ENCODE results near the gene FXYD1. TPM values are rescaled to one million over a fixed set of nuclear protein-coding genes. Genes with fewer than 3 reads are reported as not detected.

FXYD1 gene
- polyA plus RNA-seq, 12 donors, result 102 to 315 (median 204) TPM; not detected in 1

DNA sequence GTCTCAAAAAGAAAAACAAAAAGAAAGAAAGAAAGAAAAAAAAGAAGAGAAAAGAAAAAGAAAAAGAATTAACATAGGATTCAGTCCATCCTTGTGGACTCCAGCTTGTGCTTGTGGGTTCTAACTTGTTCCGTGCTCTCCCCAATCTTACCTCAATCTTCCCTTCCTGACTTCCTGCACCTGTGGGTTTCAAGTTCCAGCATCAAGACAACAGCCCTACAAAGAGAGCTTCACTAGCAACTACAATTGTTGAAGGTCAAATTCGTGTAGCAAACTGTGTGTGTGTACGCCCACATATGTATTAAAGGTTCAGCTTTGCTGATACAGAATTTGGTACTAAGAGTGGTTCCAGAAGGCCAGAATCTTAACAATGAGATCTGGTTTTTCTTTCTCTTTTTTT is 41.2 kb downstream of the FXYD1 start:
- no peak for DNase-seq

DNA sequence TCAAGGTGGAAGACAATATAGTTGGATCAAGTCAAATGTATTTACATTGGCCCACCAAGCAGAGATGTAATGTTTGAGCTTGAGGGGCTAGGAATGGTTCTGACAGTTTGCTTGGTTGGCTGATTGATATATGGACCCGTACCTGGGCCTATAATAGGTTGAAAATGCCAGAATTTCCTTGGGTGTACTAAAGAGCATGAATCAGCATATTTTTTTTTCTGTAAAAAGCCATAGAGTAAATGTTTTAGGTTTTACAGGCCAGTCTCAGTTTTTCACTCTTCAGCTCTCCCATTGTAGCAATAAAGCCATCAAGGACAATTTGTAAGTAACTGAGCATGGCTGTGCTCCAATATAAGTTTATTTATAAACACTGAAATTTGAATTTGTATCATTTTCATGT is 42.8 kb downstream of the FXYD1 start:
- no peak for DNase-seq

DNA sequence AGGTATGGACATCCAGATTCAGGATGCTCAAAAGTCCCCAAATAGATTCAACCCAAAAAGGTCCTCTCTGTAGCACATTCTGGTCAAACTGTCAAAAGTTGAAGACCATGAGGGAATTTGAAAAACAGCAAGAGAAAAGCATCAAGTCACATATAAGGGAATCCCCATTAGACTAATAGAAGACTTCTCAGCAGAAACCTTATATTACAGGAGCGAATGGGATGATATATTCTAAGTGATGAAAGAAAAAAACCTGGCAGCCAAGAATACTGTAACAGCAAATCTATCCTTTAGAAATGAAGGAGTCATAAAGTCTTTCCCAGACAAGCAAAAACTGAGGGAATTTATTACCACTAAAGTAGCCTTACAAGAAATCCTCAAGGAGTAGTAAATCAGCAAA is 45.6 kb downstream of the FXYD1 start:
- DNase-seq, result no peak

DNA sequence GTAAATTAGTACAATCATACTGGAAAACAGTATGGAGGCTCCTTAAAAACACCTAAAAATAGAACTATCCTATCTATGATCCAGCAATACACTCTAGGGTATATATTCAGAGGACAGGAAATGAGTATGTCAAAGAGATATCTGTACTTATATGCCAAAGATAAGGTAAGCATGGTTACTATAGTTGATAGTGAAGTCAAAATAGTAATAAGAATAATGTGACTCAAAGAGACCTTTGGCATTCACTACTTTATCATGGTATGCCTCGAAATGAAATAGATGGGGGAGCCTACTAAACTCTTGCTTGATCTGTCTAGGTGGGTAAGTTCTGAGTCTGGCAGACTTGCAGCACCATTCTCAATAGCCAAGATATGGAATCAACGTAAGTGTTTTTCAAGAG is 46.3 kb downstream of the FXYD1 start:
- DNase-seq, result no peak

Other genes with a start within 250 kb of the FXYD1 start
- 1 to 10 TPM in 10 of 12 donors, not detected in 2; 3.3 to 7.3 (median 4.0) TPM for gene ZNF30, start 211.9 kb upstream of the FXYD1 start, polyA plus RNA-seq (ENCODE audit: insufficient read length in 12 of 12)
- 1 to 10 TPM in 10 of 12 donors, not detected in 2; 2.5 to 3.8 (median 3.2) TPM for gene ZNF792, start 174.6 kb upstream of the FXYD1 start, polyA plus RNA-seq (ENCODE audit: insufficient read length in 12 of 12)
- gene GRAMD1A, start 138.5 kb upstream of the FXYD1 start, polyA plus RNA-seq (ENCODE audit: insufficient read length in 12 of 12), result 10 to 100 TPM in 11 of 12 donors, not detected in 1; 30.1 to 70.3 (median 37.0) TPM
- 1 to 10 TPM in 11 of 12 donors, not detected in 1; 2.1 to 7.4 (median 5.4) TPM for gene SCN1B, start 108.4 kb upstream of the FXYD1 start, polyA plus RNA-seq (ENCODE audit: insufficient read length in 12 of 12)
- 10 to 100 TPM in 1 of 12 donors, 1 to 10 TPM in 2, under 1 TPM in 7, not detected in 2; 0.11 to 57.4 (median 0.41) TPM for gene HPN, start 97.1 kb upstream of the FXYD1 start, polyA plus RNA-seq (ENCODE audit: insufficient read length in 12 of 12)
- 100 to 1,000 TPM in 1 of 12 donors, 10 to 100 TPM in 2, 1 to 10 TPM in 3, under 1 TPM in 4, not detected in 2; 0.26 to 316 (median 1.2) TPM for gene FXYD3, start 23.0 kb upstream of the FXYD1 start, polyA plus RNA-seq (ENCODE audit: insufficient read length in 12 of 12)
- 10 to 100 TPM in 7 of 12 donors, 1 to 10 TPM in 4, not detected in 1; 8.0 to 14.6 (median 12.0) TPM for gene LGI4, start 3.8 kb upstream of the FXYD1 start, polyA plus RNA-seq (ENCODE audit: insufficient read length in 12 of 12)
- gene FXYD7, start 4.4 kb downstream of the FXYD1 start, polyA plus RNA-seq (ENCODE audit: insufficient read length in 12 of 12), result 1 to 10 TPM in 5 of 12 donors, under 1 TPM in 5, not detected in 2; 0.53 to 2.2 (median 1.1) TPM
- gene FXYD5, start 15.9 kb downstream of the FXYD1 start, polyA plus RNA-seq (ENCODE audit: insufficient read length in 12 of 12), result 10 to 100 TPM in 11 of 12 donors, not detected in 1; 15.6 to 81.8 (median 18.8) TPM
- gene FAM187B, start 89.9 kb downstream of the FXYD1 start, polyA plus RNA-seq (ENCODE audit: insufficient read length in 12 of 12), result not detected
- gene LSR, start 110.2 kb downstream of the FXYD1 start, polyA plus RNA-seq (ENCODE audit: insufficient read length in 12 of 12), result 10 to 100 TPM in 3 of 12 donors, 1 to 10 TPM in 8, not detected in 1; 1.9 to 27.8 (median 5.0) TPM
- 100 to 1,000 TPM in 6 of 12 donors, 10 to 100 TPM in 5, not detected in 1; 91.0 to 157 (median 104) TPM for gene USF2, start 130.1 kb downstream of the FXYD1 start, polyA plus RNA-seq (ENCODE audit: insufficient read length in 12 of 12)
- under 1 TPM in 6 of 12 donors, not detected in 6; 0.09 to 0.32 (median 0.14) TPM for gene HAMP, start 143.7 kb downstream of the FXYD1 start, polyA plus RNA-seq (ENCODE audit: insufficient read length in 12 of 12)
- gene MAG, start 153.3 kb downstream of the FXYD1 start, polyA plus RNA-seq (ENCODE audit: insufficient read length in 12 of 12), result 1 to 10 TPM in 2 of 12 donors, under 1 TPM in 6, not detected in 4; 0.11 to 1.3 (median 0.37) TPM
- gene CD22, start 190.4 kb downstream of the FXYD1 start, polyA plus RNA-seq (ENCODE audit: insufficient read length in 12 of 12), result 1 to 10 TPM in 3 of 12 donors, under 1 TPM in 7, not detected in 2; 0.34 to 7.6 (median 0.60) TPM
- gene FFAR1, start 209.1 kb downstream of the FXYD1 start, polyA plus RNA-seq (ENCODE audit: insufficient read length in 12 of 12), result under 1 TPM in 1 of 12 donors, not detected in 11; 0.12 TPM
- gene FFAR3, start 219.6 kb downstream of the FXYD1 start, polyA plus RNA-seq (ENCODE audit: insufficient read length in 12 of 12), result under 1 TPM in 5 of 12 donors, not detected in 7; 0.09 to 0.32 (median 0.13) TPM
- gene GPR42, start 232.2 kb downstream of the FXYD1 start, polyA plus RNA-seq (ENCODE audit: insufficient read length in 12 of 12), result under 1 TPM in 1 of 12 donors, not detected in 11; 0.11 TPM